Omental fat pad (tissue), 4 donors: Measurements from ENCODE around the gene GPR150. TPM values are rescaled to one million over a fixed set of nuclear protein-coding genes. Genes with fewer than 3 reads are reported as not detected.

Source experiments
- ATAC-seq: fragments of 150-250 bp; one replicate; pipeline ENCODE4 v1.9.1; 2016; ENCODE audit warnings: mild to moderate bottlenecking, moderate library complexity; ENCODE audit not compliant: low FRiP score
- DNase-seq: peaks from one replicate; pipeline ENCODE4 v3.0.0-alpha.2; 2019; ENCODE audit warnings: low spot score
- CTCF ChIP-seq, 3 donors: fragments of 450-650 bp; IDR thresholded peaks; one replicate each; pipeline ENCODE4 v1.5.1; 2016 to 2017; ENCODE audit warnings: antibody characterized with exemption in 3 of 3, mild to moderate bottlenecking in 3 of 3, moderate library complexity in 2 of 3
- total RNA-seq, 4 donors: library from RNA; depleted of rRNA; stranded (reverse); fragments of >200 nt; gene quantifications; one replicate each; pipeline ENCODE4 v1.1.0, GENCODE V29; 2016

GPR150 gene
- total RNA-seq, 4 donors from 2014 or later: 0.19 to 0.95 (median 0.24) TPM; not detected in 1

GRCh38 chr5:95611396-95611795 lies 8.5 kb upstream of the GPR150 start:
- no peak for TF ChIP-seq CTCF (IDR thresholded peaks at IDR 0.05)
- DNase-seq (no peak), ATAC-seq (no peak)

GRCh38 chr5:95613514-95613913 lies 6.4 kb upstream of the GPR150 start:
- DNase-seq (no peak), ATAC-seq (no peak)
- no peak for TF ChIP-seq CTCF (IDR thresholded peaks at IDR 0.05)

- no peak for DNase-seq
- ATAC-seq: no peak
- no peak for TF ChIP-seq CTCF (IDR thresholded peaks at IDR 0.05)
These were observed 4.8 kb upstream of the GPR150 start for GRCh38 chr5:95615164-95615467.

GRCh38 chr5:95617057-95617456 lies 2.8 kb upstream of the GPR150 start:
- DNase-seq: no peak
- TF ChIP-seq CTCF (IDR thresholded peaks at IDR 0.05): no peak
- ATAC-seq: no peak

GRCh38 chr5:95619096-95619495 lies 791 bp upstream of the GPR150 start:
- TF ChIP-seq CTCF (IDR thresholded peaks at IDR 0.05): no peak
- DNase-seq: no peak
- ATAC-seq: no peak

GRCh38 chr5:95619514-95620029 lies 315 bp upstream of the GPR150 start:
- TF ChIP-seq CTCF (IDR thresholded peaks at IDR 0.05): no peak
- ATAC-seq: no peak
- no peak for DNase-seq

- DNase-seq (no peak), ATAC-seq (peak; percentile 64)
- no peak for TF ChIP-seq CTCF (IDR thresholded peaks at IDR 0.05)
These were observed 1.3 kb downstream of the GPR150 start for GRCh38 chr5:95620870-95621838.
